Measurements from ENCODE around the gene PARP16. TPM values are rescaled to one million over a fixed set of nuclear protein-coding genes. Genes with fewer than 3 reads are reported as not detected.

The PARP16 gene
- total and polyA plus RNA-seq, 9 of the 15 experiments (the other 6 are each of a cell fraction or from before 2014, with no cell fraction given), result 3.0 to 9.9 (median 5.8) TPM

DNA sequence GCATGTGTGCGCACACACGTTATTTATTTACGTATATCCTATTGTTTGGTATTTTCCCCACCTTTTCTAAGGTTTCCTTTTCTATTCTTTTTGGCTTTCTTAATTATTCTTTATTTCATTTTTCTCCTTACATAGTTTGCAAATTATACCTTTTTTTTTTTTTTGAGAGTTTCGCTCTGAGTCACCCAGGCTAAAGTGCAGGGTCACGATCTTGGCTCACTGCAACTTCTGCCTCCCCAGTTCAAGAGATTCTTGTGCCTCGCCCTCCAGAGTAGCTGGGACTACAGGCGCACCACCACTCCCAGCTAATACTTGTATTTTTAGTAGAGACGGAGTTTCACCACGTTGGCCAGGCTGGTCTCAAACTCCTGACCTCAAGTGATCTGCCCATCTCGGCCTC is 55.4 kb downstream of the PARP16 start (continued):
- TF ChIP-seq, protein P1, sequence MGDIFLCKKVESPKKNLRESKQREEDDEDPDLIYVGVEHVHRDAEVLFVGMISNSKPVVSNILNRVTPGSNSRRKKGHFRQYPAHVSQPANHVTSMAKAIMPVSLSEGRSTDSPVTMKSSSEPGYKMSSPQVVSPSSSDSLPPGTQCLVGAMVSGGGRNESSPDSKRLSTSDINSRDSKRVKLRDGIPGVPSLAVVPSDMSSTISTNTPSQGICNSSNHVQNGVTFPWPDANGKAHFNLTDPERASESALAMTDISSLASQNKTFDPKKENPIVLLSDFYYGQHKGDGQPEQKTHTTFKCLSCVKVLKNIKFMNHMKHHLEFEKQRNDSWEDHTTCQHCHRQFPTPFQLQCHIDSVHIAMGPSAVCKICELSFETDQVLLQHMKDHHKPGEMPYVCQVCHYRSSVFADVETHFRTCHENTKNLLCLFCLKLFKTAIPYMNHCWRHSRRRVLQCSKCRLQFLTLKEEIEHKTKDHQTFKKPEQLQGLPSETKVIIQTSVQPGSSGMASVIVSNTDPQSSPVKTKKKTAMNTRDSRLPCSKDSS (IDR thresholded peaks at IDR 0.05; ENCODE audit: low read depth, partially characterized antibody), result no peak
- TF ChIP-seq EP300 (IDR thresholded peaks at IDR 0.05; ENCODE audit: low read length), result no peak
- TF ChIP-seq, protein P2, sequence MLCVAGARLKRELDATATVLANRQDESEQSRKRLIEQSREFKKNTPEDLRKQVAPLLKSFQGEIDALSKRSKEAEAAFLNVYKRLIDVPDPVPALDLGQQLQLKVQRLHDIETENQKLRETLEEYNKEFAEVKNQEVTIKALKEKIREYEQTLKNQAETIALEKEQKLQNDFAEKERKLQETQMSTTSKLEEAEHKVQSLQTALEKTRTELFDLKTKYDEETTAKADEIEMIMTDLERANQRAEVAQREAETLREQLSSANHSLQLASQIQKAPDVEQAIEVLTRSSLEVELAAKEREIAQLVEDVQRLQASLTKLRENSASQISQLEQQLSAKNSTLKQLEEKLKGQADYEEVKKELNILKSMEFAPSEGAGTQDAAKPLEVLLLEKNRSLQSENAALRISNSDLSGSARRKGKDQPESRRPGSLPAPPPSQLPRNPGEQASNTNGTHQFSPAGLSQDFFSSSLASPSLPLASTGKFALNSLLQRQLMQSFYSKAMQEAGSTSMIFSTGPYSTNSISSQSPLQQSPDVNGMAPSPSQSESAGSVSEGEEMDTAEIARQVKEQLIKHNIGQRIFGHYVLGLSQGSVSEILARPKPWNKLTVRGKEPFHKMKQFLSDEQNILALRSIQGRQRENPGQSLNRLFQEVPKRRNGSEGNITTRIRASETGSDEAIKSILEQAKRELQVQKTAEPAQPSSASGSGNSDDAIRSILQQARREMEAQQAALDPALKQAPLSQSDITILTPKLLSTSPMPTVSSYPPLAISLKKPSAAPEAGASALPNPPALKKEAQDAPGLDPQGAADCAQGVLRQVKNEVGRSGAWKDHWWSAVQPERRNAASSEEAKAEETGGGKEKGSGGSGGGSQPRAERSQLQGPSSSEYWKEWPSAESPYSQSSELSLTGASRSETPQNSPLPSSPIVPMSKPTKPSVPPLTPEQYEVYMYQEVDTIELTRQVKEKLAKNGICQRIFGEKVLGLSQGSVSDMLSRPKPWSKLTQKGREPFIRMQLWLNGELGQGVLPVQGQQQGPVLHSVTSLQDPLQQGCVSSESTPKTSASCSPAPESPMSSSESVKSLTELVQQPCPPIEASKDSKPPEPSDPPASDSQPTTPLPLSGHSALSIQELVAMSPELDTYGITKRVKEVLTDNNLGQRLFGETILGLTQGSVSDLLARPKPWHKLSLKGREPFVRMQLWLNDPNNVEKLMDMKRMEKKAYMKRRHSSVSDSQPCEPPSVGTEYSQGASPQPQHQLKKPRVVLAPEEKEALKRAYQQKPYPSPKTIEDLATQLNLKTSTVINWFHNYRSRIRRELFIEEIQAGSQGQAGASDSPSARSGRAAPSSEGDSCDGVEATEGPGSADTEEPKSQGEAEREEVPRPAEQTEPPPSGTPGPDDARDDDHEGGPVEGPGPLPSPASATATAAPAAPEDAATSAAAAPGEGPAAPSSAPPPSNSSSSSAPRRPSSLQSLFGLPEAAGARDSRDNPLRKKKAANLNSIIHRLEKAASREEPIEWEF (CRISPR knock-in tag; IDR thresholded peaks at IDR 0.05), result no peak
- no peak for TF ChIP-seq JUND (IDR thresholded peaks at IDR 0.05; ENCODE audit: borderline replicate concordance, low read depth, low read length)
- TF ChIP-seq JUND (tag; IDR thresholded peaks at IDR 0.05; ENCODE audit: borderline replicate concordance, low read depth, low read length), result 0 out of 3 replicates have a peak, but pooled peaks have one; percentile 25
- TF ChIP-seq MAZ (CRISPR knock-in tag; conservative IDR thresholded peaks at IDR 0.05 in 1 of 2, IDR thresholded peaks at IDR 0.05 in 1 of 2), result no peak
- TF ChIP-seq SMARCA4 (IDR thresholded peaks at IDR 0.05), result peak; percentile 49
- no peak for TF ChIP-seq SIN3B (IDR thresholded peaks at IDR 0.05; ENCODE audit: low read depth)
- no peak for TF ChIP-seq SP2 (IDR thresholded peaks at IDR 0.05; ENCODE audit: extremely low read depth, low read depth, low read length, poor library complexity, severe bottlenecking)
- TF ChIP-seq HBP1 (CRISPR knock-in tag; IDR thresholded peaks at IDR 0.05), result no peak
- TF ChIP-seq ZNF316 (IDR thresholded peaks at IDR 0.05), result peak; percentile 37; the same call in 1 of the 2 replicates
- TF ChIP-seq, protein P3, sequence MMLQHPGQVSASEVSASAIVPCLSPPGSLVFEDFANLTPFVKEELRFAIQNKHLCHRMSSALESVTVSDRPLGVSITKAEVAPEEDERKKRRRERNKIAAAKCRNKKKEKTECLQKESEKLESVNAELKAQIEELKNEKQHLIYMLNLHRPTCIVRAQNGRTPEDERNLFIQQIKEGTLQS (IDR thresholded peaks at IDR 0.05), result peak; percentile 48
- TF ChIP-seq, protein P3 (CRISPR knock-in tag; conservative IDR thresholded peaks at IDR 0.05), result no peak
- TF ChIP-seq, protein P4, sequence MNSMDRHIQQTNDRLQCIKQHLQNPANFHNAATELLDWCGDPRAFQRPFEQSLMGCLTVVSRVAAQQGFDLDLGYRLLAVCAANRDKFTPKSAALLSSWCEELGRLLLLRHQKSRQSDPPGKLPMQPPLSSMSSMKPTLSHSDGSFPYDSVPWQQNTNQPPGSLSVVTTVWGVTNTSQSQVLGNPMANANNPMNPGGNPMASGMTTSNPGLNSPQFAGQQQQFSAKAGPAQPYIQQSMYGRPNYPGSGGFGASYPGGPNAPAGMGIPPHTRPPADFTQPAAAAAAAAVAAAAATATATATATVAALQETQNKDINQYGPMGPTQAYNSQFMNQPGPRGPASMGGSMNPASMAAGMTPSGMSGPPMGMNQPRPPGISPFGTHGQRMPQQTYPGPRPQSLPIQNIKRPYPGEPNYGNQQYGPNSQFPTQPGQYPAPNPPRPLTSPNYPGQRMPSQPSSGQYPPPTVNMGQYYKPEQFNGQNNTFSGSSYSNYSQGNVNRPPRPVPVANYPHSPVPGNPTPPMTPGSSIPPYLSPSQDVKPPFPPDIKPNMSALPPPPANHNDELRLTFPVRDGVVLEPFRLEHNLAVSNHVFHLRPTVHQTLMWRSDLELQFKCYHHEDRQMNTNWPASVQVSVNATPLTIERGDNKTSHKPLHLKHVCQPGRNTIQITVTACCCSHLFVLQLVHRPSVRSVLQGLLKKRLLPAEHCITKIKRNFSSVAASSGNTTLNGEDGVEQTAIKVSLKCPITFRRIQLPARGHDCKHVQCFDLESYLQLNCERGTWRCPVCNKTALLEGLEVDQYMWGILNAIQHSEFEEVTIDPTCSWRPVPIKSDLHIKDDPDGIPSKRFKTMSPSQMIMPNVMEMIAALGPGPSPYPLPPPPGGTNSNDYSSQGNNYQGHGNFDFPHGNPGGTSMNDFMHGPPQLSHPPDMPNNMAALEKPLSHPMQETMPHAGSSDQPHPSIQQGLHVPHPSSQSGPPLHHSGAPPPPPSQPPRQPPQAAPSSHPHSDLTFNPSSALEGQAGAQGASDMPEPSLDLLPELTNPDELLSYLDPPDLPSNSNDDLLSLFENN (IDR thresholded peaks at IDR 0.05; ENCODE audit: low read depth in 2 of 2, low read length in 2 of 2), result no peak
- TF ChIP-seq ZNF668 (CRISPR knock-in tag; IDR thresholded peaks at IDR 0.05), result no peak

Data from K562 (cell line).